Activated naive CD4-positive, alpha-beta T cell treated with Interleukin-2 at 50 U/mL for 16 hours (primary cell): ENCODE data around the gene KCNK10.

Experiments used
- DNase-seq: peaks from one replicate; pipeline ENCODE4 v3.0.0-alpha.2; 2020

KCNK10 gene

DNA sequence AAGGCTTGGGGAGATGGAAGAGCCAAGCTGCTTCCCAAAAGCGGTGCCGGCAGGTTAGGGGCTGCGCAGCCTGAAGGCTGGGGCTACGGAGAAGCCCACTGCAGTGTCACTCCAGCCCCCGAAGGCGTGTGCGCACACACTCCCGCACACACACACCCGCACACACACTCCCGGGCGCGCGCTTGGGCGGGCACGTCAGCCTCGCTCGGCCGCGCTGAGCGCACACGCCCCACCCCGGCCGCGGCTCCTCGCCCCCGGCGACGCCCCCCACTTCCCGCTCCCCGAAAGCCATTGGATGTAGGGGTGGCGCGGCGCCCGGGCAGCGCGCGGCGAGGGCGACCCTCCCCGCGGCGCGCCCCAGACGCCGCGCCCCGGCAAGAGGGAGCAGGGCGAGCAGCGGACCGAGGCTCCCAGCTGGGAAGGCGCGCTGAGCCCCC, at the start of gene KCNK10:
Gene KCNK10, minus strand, starts transcription at position 184 of the 437 bp plus-strand sequence. CDS start 471 bp downstream, outside the sequence.
- DNase-seq: no peak

GRCh38 chr14:88369496-88369895, 46.4 kb upstream of the KCNK10 start:
- no peak for DNase-seq

DNA sequence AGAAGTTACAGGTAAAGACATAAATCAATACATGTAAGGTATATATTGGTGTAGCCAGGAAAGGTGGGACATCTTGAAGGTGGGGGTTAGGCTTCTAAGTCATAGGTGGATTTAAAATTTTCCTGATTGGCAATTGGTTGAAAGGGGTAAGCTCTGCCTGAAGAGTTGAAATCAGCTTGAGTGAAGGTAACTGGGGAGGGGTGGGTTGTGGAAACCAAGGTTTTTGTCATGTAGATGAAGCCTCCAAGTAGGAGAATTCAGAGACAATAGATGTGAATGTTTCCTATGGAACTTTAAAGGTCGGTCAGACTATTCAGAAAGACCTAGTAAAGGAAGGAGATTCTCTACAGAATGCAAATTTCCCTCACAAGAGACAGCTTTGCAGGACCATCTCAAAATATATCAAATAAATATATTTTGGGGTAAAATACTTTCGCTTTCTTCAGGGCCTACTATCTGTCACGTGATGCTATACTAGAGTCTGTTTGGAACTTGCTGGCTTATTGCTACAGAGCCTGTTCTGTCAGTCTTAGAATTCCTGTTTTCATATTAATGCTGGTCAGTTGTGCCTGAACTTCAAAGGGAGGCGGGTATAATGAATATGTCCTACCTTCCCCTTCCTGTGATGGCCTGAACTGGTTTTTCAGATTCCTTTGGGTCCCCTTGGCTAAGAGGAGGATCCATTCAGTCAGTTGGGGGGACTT, 41.8 kb upstream of the KCNK10 start:
- DNase-seq: no peak

DNA sequence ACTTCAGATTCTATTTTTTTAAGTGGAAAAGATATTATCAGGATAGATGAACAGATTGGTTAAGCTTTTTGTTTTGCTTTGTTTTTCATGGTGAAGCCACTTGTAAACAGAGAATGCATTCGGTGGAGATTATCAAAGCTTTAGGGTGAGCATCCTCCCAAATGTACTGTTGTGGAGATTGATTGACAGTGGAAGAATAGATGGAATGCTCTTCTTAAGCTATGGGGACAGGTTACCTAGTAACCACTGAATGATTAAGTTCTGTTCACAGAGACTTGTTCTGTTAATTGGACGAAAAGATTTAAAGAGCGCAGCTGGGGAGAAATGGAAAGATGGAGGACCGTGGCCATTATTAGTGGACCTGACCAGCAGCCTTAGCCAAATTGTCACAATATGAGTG, 40.6 kb upstream of the KCNK10 start:
- no peak for DNase-seq

DNA sequence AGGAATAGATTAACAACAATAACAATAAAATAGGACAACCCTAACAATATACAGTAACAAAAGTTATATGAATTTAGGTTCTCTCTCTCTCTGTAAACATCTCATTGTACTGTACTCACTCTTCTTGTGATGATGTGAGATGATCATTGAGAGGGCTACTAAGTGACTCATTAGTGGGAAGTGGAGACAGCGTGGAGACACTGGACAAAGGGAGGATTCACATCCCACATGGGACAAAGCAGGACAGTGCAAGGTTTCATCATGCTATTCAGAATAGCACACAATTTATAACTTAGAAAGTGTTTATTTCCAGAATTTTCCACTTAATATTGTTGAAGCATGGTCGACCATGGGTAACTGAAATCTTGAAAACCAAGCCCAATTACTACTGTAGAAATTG, 36.4 kb upstream of the KCNK10 start:
- DNase-seq: no peak

DNA sequence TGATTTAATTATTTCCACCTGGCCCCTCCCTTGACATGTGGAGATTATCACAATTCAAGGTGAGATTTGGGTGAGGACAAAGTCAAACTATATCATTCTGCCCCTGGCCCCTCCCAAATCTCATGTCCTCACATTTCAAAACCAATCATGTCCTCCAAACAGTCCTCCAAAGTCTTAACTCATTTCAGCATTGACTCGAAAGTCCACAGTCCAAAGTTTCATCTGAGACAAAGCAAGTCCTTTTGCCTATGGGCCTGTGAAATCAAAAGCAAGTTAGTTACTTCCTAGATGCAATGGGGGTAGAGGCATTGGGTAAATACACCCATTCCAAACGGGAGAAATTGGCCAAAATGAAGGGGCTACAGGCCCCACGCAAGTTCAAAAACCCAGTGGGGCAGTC, 31.3 kb upstream of the KCNK10 start:
- DNase-seq: no peak

GRCh38 chr14:88352698-88353097, 29.6 kb upstream of the KCNK10 start:
- DNase-seq: no peak

- no peak for DNase-seq
These were observed 29.1 kb upstream of the KCNK10 start for GRCh38 chr14:88351966-88352691.

DNA sequence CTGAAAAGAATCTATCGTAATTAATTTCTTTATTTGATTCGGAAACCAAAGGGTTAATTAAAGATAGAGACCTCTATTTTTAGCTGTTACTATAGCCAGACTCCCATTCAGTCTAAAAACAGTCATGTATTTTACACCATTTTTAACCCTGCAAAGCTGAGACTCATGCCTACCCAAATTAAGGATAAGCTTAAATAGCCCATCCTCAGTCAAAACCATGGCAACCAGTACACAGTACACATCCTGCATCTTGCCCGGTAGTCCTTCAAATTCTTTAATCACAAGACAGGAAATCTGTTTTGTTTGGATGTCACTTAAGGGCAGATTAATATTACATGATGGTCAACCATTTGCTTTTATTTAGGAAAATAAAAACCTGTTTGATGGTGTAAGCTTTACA, 25.5 kb upstream of the KCNK10 start:
- no peak for DNase-seq

GRCh38 chr14:88346048-88346639, 23.1 kb upstream of the KCNK10 start:
- DNase-seq: no peak

- DNase-seq: no peak
These were observed 19.9 kb upstream of the KCNK10 start for GRCh38 chr14:88342980-88343379.

- DNase-seq: no peak
These were observed 17.3 kb upstream of the KCNK10 start for GRCh38 chr14:88340357-88340756.

- DNase-seq: no peak
These were observed 10.0 kb upstream of the KCNK10 start for GRCh38 chr14:88333036-88333435.

GRCh38 chr14:88327497-88327896, 4.4 kb upstream of the KCNK10 start:
- DNase-seq: no peak

DNA sequence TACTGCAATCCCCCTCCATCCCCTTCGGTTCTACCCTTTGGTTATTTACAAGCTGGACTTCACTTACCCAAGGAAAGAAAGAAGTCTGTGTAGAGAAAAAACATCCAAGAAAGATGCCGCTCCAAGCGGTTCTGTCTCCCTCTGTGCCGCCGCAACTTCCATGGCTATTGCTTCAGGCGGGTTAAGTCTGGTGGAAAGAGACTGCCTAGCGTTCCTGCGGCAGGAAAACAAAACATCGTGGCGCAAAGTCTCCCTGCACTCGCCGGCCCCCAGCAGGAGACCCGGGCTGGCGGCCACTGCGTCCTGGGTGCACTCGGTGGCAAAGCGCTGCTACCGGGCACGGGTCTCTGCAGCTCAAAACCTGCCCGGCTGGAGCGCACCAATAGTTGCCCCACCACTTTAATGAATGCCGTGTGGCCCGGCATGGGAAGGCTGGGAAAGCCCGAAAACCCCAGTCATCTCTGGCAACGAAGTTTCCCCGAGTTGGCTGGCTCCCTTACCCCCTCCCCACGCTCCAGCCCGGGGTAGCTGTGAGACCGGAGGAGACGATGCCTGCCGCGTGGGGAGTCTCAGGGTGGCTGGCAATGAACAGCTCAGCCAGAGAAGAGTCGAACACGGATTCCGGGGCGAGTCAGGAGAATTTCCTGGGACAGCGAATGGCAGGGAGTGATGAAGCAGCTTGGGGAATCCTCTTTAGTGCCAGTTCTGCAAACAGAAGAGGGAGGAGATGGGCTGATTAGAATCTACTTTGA, 3.5 kb upstream of the KCNK10 start:
- no peak for DNase-seq

DNA sequence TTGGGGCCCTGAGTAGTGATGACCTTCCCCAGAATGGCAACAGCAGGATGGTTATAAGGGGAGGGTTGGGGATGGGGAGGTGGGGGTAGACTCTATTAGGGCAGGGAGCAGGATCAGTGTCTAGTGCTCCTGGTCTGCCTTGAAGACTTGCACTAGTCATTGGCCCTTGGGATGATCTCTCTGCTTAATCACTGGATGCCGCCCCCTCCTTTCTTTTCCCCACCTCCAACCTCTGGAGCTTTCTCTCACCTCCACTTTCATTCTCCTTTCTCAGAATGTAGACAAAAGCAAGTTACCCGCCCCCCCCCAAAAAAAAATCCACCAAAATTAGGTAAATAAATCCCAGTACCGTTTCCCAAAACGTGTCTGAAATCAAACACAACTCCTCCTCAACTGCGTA, 2.8 kb upstream of the KCNK10 start:
- DNase-seq: no peak

GRCh38 chr14:88324930-88325329, 1.9 kb upstream of the KCNK10 start:
- no peak for DNase-seq

DNA sequence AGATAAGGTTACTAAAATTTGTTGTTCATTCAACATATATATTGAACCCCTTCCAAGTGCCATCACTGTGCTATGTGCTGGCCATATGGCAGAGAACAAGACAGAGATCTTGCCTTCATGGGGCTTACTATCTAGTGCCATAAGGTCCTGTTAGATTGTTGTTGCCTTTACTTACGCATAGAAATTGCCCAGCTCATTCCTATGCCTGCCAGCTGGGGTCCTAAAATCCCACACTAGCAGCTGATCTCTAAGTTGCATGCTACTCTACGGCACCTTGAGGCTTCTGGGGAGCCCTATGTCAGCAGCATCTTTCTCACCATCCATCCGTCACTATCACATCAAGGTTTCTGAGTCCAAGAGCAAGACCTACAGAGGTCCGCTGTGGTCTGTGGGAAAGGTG, 1.4 kb upstream of the KCNK10 start:
- DNase-seq: no peak

DNA sequence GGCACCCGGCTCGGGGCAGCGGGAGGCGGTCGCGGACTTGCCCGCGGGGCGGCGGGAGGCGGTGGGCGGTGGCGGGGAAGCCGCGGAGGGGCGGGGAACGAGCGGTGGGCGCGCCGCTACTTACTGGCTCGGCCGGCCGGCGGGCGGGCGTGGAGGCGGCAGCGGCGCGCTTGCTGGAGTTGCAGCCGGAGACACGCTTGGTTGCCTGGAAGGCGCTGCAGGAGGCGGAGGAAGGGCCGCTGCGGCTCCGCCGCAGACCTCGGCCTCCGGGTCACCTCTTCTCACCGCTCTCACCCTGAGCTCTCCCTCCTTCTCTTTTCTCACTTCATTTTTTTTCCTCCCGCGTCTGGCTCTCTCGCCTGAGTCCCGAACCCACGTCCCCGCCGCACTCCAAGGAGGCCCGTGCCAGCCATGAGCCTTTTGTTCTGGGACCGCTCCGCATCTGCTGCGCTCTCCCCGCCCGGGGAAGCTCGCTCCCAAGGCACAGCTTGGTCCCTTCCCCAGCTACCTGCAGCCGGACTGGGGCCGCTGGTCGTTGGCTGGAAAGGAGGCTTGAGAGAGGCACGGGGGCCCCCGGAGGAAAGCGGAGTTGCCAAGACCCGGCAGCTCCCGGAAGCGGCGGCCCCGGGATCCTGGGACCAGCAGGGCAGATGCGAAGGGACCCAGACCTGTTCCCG, 592 bp upstream of the KCNK10 start:
- DNase-seq: no peak

DNA sequence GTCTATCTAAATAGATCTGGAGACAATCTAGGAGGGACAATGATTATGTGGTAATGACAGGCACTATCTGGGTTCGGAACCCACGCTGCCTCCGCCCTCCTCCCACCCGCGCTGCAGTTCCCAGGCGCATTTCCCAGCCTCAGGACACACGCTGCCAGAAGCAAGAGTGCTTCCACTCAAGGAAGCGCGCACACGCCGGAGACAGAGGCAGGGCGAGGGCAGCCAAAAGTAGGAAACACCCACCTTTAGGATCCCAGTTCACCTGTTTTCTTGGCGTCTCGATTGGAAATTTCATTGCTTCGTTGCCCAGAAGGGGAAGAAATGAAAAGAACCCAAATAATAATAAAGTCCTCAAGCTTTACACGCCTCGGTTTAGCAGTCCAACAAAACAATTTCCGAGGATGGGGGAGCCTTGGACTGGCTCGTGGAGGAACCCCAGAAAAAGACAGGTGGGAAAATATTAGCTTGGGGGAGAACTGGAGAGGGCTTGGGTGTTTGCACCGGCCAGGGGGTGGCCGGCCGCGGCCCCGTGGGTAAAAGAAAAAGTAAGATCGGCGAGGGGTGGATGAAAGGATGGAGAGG, 474 bp downstream of the KCNK10 start:
- DNase-seq: no peak

- no peak for DNase-seq
These were observed 1.2 kb downstream of the KCNK10 start for GRCh38 chr14:88321692-88322503.

- DNase-seq: no peak
These were observed 4.7 kb downstream of the KCNK10 start for GRCh38 chr14:88318406-88318805.
